Loucy (cell line): ENCODE results near the gene NAXE.

Experiments used
- H2AFZ ChIP-seq: fragments of 200-600 bp; sonication (generic); 2 replicates; pipeline ENCODE4 v1.6.0; 2016; ENCODE audit warnings: antibody characterized with exemption, mild to moderate bottlenecking, low read length, moderate library complexity
- H3F3A ChIP-seq: fragments of 200-600 bp; 2 replicates; pipeline ENCODE4 v1.6.0; 2016; ENCODE audit warnings: antibody characterized with exemption, low read depth, mild to moderate bottlenecking
- H3K27me3 ChIP-seq: fragments of 200-600 bp; sonication (generic); 2 replicates; pipeline ENCODE4 v1.6.1; 2014; ENCODE audit warnings: low read length, mild to moderate bottlenecking; ENCODE audit not compliant: insufficient read depth, poor library complexity, severe bottlenecking
- H3K36me3 ChIP-seq: fragments of 200-600 bp; sonication (generic); 2 replicates; pipeline ENCODE4 v1.6.1; 2016; ENCODE audit warnings: low read length; ENCODE audit not compliant: insufficient read depth
- H3K4me1 ChIP-seq: fragments of 200-600 bp; sonication (generic); 2 replicates; pipeline ENCODE4 v1.5.1; 2014; ENCODE audit warnings: low read length, mild to moderate bottlenecking; ENCODE audit not compliant: insufficient read depth, poor library complexity, severe bottlenecking
- H3K4me2 ChIP-seq: fragments of 200-600 bp; sonication (generic); 2 replicates; pipeline ENCODE4 v1.6.0; 2014; ENCODE audit warnings: antibody characterized with exemption, low read length, low read depth, mild to moderate bottlenecking; ENCODE audit not compliant: poor library complexity, severe bottlenecking
- H3K4me3 ChIP-seq: fragments of 200-600 bp; sonication (generic); 2 replicates; pipeline ENCODE4 v1.5.1; 2014; ENCODE audit warnings: low read length, mild to moderate bottlenecking, mixed read lengths; ENCODE audit not compliant: poor library complexity, severe bottlenecking
- H3K79me2 ChIP-seq: fragments of 200-600 bp; sonication (generic); 2 replicates; pipeline ENCODE4 v1.6.1; 2014; ENCODE audit warnings: low read length; ENCODE audit not compliant: insufficient read depth
- H3K9ac ChIP-seq: fragments of 200-600 bp; sonication (generic); 2 replicates; pipeline ENCODE4 v1.6.0; 2014; ENCODE audit warnings: mild to moderate bottlenecking, low read depth, low read length, moderate library complexity; ENCODE audit not compliant: poor library complexity, severe bottlenecking
- H3K9me2 ChIP-seq: fragments of 200-600 bp; sonication (generic); replicated peaks from 2 replicates; pipeline ENCODE4 v1.6.1; 2016; ENCODE audit warnings: low read depth, low read length, mixed read lengths
- H3K9me3 ChIP-seq: fragments of 200-600 bp; sonication (generic); 2 replicates; pipeline ENCODE4 v1.6.1; 2014; ENCODE audit warnings: mild to moderate bottlenecking, antibody characterized with exemption, low read length, low read depth; ENCODE audit not compliant: insufficient read depth
- H4K20me1 ChIP-seq: fragments of 200-600 bp; sonication (generic); 2 replicates; pipeline ENCODE4 v1.6.0; 2014; ENCODE audit warnings: antibody characterized with exemption, low read length, mild to moderate bottlenecking; ENCODE audit not compliant: insufficient read depth, poor library complexity, severe bottlenecking
- EZH2phosphoT487 ChIP-seq: fragments of 200-600 bp; IDR thresholded peaks from 2 replicates; pipeline ENCODE4 v1.6.1; 2018; ENCODE audit warnings: antibody characterized with exemption, mild to moderate bottlenecking, moderate library complexity, borderline replicate concordance
- TF ChIP-seq, protein P1 (sequence below): fragments of 200-600 bp; sonication (generic); conservative IDR thresholded peaks from 2 replicates; pipeline ENCODE4 v1.5.1; 2014; ENCODE audit warnings: mild to moderate bottlenecking, antibody characterized with exemption, low read length

NAXE gene

GRCh38 chr1:156581661-156582387 is 9.8 kb upstream of the NAXE start:
- H3K27me3 ChIP-seq = no peaks in the 10 kb centered on the region
- peak overlapping the region; percentile 12 for H3K4me2 ChIP-seq
- no peaks in the 10 kb centered on the region for H3K9me2 ChIP-seq
- no peaks in the 10 kb centered on the region for H3K79me2 ChIP-seq
- no peak overlapping the region; the same call in 1 of the 2 replicates for H2AFZ ChIP-seq
- H3F3A ChIP-seq = no peaks in the 10 kb centered on the region
- no peaks in the 10 kb centered on the region for H3K9me3 ChIP-seq
- H3K9ac ChIP-seq = peak overlapping the region; percentile 69
- H4K20me1 ChIP-seq = no peaks in the 10 kb centered on the region
- H3K4me1 ChIP-seq = no peaks in the 10 kb centered on the region
- TF ChIP-seq, protein P1, sequence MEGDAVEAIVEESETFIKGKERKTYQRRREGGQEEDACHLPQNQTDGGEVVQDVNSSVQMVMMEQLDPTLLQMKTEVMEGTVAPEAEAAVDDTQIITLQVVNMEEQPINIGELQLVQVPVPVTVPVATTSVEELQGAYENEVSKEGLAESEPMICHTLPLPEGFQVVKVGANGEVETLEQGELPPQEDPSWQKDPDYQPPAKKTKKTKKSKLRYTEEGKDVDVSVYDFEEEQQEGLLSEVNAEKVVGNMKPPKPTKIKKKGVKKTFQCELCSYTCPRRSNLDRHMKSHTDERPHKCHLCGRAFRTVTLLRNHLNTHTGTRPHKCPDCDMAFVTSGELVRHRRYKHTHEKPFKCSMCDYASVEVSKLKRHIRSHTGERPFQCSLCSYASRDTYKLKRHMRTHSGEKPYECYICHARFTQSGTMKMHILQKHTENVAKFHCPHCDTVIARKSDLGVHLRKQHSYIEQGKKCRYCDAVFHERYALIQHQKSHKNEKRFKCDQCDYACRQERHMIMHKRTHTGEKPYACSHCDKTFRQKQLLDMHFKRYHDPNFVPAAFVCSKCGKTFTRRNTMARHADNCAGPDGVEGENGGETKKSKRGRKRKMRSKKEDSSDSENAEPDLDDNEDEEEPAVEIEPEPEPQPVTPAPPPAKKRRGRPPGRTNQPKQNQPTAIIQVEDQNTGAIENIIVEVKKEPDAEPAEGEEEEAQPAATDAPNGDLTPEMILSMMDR = no peak
- no peak for TF ChIP-seq EZH2phosphoT487
- peak overlapping the region; percentile 61 for H3K4me3 ChIP-seq
- no peaks in the 10 kb centered on the region for H3K36me3 ChIP-seq

DNA sequence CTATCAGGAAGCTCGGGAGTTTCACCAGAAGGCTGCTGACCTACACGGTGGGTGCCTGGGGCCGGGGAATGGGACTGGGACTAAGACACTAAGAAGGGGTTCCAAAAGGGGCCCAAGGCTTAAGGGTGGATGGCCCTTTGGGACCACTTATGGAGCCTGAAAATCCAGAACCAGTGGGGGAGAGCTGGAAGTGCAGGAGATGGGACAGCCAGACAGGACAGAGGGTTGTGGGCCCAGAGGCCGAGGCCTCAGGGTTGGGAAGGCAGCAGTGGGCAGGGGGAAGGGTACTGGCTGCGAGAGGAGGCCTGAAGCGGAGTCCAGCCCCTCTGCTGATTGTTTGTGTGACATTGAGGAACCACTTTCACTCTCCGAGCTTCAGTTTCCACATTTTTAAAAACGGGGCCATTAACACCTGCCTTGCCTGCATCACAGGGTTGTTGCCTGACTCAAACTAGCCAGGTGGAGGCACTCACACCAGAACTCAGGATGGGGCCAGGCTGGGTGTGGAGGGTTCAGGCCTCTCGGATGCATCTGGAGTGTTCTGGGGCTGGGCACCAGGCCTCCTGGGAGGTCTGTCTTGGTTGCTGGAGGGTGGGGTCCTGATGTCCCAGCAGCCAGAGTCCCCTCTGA is 9.1 kb upstream of the NAXE start:
- no peaks in the 10 kb centered on the region for H3K79me2 ChIP-seq
- no peaks in the 10 kb centered on the region for H3K9me2 ChIP-seq
- peak overlapping the region; percentile 12 for H3K4me2 ChIP-seq
- H4K20me1 ChIP-seq = no peaks in the 10 kb centered on the region
- H3K9me3 ChIP-seq = no peaks in the 10 kb centered on the region
- TF ChIP-seq, protein P1 = no peak
- no peak for TF ChIP-seq EZH2phosphoT487
- no peaks in the 10 kb centered on the region for H3F3A ChIP-seq
- no peaks in the 10 kb centered on the region for H3K27me3 ChIP-seq
- H3K4me1 ChIP-seq = no peaks in the 10 kb centered on the region
- peak overlapping the region; percentile 61 for H3K4me3 ChIP-seq
- H3K36me3 ChIP-seq = no peaks in the 10 kb centered on the region
- no peak overlapping the region; the same call in 1 of the 2 replicates for H2AFZ ChIP-seq
- H3K9ac ChIP-seq = peak overlapping the region; percentile 69

DNA sequence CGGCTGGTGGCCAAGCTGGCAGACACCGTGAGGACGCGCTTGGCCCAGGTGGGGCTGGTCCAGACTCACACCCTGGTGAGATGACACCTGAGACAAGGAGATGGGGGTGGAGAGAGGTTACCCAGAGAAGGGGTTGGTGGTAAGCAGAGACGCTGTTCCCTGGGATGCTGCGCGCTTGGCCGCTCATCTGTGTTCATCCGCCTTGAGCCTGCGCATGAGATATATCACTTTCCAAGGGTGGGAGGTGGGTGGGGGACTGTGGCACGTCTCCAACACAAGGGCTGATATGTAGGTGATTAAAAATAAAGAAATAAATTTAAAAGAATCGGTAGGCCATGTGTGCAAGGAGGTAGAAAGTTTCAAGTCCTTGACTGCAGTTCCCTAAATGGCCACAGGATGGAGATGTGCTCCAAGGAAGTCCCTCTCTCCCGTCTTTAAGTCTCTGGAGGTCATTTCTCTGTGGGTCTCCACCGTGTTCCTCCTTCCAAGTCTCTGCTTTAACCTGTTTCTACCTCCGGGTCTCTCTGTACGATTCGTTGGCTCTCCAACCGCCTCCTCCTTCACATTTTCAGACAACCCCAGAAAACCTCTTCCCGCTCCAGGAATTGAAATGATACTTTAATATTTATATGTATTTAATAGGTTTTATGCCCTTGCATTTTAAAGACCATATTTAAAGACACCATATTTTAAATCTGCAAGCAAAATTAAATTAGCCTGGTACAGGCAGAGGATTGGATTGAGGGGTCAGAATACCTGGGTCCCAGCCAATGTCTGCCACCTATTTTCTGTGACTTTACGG is 7.6 kb upstream of the NAXE start:
- Histone ChIP-seq H3K79me2 (no peaks in the 10 kb centered on the region), H3K4me3 (no peak overlapping the region), H4K20me1 (no peaks in the 10 kb centered on the region), H3K36me3 (no peaks in the 10 kb centered on the region), H3K9me3 (no peaks in the 10 kb centered on the region), H3K9ac (peak overlapping the region; percentile 69), H3K4me2 (peak overlapping the region; percentile 41), H3K9me2 (no peaks in the 10 kb centered on the region), H3K27me3 (no peaks in the 10 kb centered on the region), H3F3A (no peaks in the 10 kb centered on the region), H2AFZ (peak overlapping the region; percentile 70), H3K4me1 (no peaks in the 10 kb centered on the region)
- no peak for TF ChIP-seq EZH2phosphoT487
- TF ChIP-seq, protein P1 = peak; percentile 68
